DND-41 (cell line): ENCODE data around the gene STOML3.

Experiments used
- ATAC-seq: fragments of 200-7000 bp; cut with Tn5 transposase; 3 replicates; pipeline ENCODE4 v1.9.1; 2021; ENCODE audit warnings: low read depth; ENCODE audit not compliant: insufficient read depth
- DNase-seq: peaks from one replicate; pipeline ENCODE4 v3.0.0-alpha.2; 2020
- H2AFZ ChIP-seq: 2 replicates; pipeline ENCODE4 v1.6.0; 2012; ENCODE audit warnings: low read depth, low read length
- H3K27ac ChIP-seq: 2 replicates; pipeline ENCODE4 v1.5.1; 2012; ENCODE audit warnings: low read length, inconsistent platforms
- H3K27me3 ChIP-seq: fragments of 200-600 bp; sonication (generic); 2 replicates; pipeline ENCODE4 v1.6.0; 2012; ENCODE audit warnings: low read length, mild to moderate bottlenecking, inconsistent platforms; ENCODE audit not compliant: insufficient read depth, poor library complexity
- H3K36me3 ChIP-seq: 2 replicates; pipeline ENCODE4 v1.5.1; 2012; ENCODE audit warnings: low read length, inconsistent platforms; ENCODE audit not compliant: insufficient read depth
- H3K4me1 ChIP-seq: 2 replicates; pipeline ENCODE4 v1.5.1; 2012; ENCODE audit warnings: mild to moderate bottlenecking, low read length; ENCODE audit not compliant: insufficient read depth
- H3K4me2 ChIP-seq: 2 replicates; pipeline ENCODE4 v1.6.0; 2012; ENCODE audit warnings: mild to moderate bottlenecking, moderate library complexity, low read length, inconsistent platforms; ENCODE audit not compliant: insufficient read depth
- H3K4me3 ChIP-seq, 2 experiments: fragments of 200-600 bp in 1 of 2; shearing (Covaris generic) in 1 of 2; 2 replicates each; pipeline ENCODE4 v1.5.1; 2012 to 2016; ENCODE audit warnings: inconsistent platforms in 2 of 2, low read length in 2 of 2, mild to moderate bottlenecking in 2 of 2, low read depth in 1 of 2, moderate library complexity in 1 of 2
- H3K79me2 ChIP-seq: 2 replicates; pipeline ENCODE4 v1.6.0; 2012; ENCODE audit warnings: low read length, inconsistent platforms; ENCODE audit not compliant: insufficient read depth
- H3K9ac ChIP-seq: 2 replicates; pipeline ENCODE4 v1.6.0; 2012; ENCODE audit warnings: low read depth, mild to moderate bottlenecking, inconsistent platforms, low read length, moderate library complexity
- H3K9me3 ChIP-seq: 2 replicates; pipeline ENCODE4 v1.5.1; 2012; ENCODE audit warnings: low read length, moderate library complexity, mild to moderate bottlenecking, inconsistent platforms; ENCODE audit not compliant: insufficient read depth, severe bottlenecking
- H4K20me1 ChIP-seq: 2 replicates; pipeline ENCODE4 v1.6.0; 2012; ENCODE audit warnings: low read length; ENCODE audit not compliant: insufficient read depth
- EZH2 ChIP-seq: IDR thresholded peaks from 3 replicates; pipeline ENCODE4 v1.6.1; 2012; ENCODE audit warnings: borderline replicate concordance, low read depth, mild to moderate bottlenecking, moderate library complexity, low read length, inconsistent platforms; ENCODE audit not compliant: severe bottlenecking
- TF ChIP-seq, protein P1 (sequence below): IDR thresholded peaks from 2 replicates; pipeline ENCODE4 v1.5.1; 2012; ENCODE audit warnings: borderline replicate concordance, low read length, moderate library complexity, mild to moderate bottlenecking; ENCODE audit not compliant: poor library complexity, severe bottlenecking; ENCODE audit errors: extremely low read depth

STOML3 gene

DNA sequence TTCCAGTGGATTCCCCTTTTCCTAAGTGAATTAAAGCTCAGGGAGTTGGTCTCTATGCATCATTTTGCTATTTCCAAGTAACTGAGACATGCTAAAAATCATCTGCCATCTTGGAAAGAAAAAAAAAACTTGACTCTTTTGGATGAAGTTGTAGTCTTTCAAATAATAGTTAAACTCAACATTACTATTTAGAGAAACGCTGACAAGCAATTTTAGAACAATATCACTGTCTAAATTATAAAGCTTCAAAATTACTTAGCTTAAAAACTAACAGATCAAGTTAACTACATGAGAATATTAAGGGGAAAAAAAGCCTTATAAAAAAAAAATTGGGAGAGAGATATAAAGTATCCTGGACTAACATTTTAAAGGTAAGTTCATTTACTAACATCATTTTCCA lies 68.5 kb downstream of the STOML3 start:
- Histone ChIP-seq H3K27me3 (no peaks in the 10 kb centered on the region), H4K20me1 (no peaks in the 10 kb centered on the region), H3K79me2 (no peaks in the 10 kb centered on the region), H3K9me3 (no peaks in the 10 kb centered on the region), H2AFZ (no peak overlapping the region), H3K36me3 (no peaks in the 10 kb centered on the region), H3K4me1 (peaks cover 6% of the 10 kb centered on the region; the same call in 1 of the 2 replicates), H3K9ac (no peak overlapping the region), H3K27ac (no peak overlapping the region), H3K4me3 (no peak overlapping the region), H3K4me2 (no peak overlapping the region)
- no peak for TF ChIP-seq EZH2
- TF ChIP-seq, protein P1, sequence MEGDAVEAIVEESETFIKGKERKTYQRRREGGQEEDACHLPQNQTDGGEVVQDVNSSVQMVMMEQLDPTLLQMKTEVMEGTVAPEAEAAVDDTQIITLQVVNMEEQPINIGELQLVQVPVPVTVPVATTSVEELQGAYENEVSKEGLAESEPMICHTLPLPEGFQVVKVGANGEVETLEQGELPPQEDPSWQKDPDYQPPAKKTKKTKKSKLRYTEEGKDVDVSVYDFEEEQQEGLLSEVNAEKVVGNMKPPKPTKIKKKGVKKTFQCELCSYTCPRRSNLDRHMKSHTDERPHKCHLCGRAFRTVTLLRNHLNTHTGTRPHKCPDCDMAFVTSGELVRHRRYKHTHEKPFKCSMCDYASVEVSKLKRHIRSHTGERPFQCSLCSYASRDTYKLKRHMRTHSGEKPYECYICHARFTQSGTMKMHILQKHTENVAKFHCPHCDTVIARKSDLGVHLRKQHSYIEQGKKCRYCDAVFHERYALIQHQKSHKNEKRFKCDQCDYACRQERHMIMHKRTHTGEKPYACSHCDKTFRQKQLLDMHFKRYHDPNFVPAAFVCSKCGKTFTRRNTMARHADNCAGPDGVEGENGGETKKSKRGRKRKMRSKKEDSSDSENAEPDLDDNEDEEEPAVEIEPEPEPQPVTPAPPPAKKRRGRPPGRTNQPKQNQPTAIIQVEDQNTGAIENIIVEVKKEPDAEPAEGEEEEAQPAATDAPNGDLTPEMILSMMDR, result no peak
- no peak for DNase-seq
- ATAC-seq, result no peak

DNA sequence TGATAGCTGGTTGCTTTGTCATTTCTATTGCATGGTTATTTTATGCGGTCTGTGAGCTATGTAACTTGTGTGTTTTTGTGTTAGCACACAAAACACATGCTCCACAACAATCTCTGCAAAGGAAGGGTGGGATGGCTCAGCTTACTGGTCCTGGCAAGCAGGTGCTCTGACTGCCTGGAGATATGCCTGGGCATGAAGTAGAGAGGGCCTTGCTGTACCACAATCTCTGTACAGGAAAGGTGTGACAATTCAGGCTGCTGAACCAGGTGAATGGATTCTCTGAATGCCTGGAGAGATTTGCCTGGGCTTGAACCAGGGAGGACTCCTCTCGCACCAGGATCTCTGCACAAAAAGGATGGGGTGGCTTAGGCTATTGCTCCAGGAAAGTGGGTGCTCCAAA lies 69.5 kb downstream of the STOML3 start:
- ATAC-seq, result no peak
- H3K27me3 ChIP-seq, result no peaks in the 10 kb centered on the region
- no peak overlapping the region for H2AFZ ChIP-seq

More for the DNA sequence above, 69.5 kb downstream of the STOML3 start:
- DNase-seq, result no peak
- no peaks in the 10 kb centered on the region for H3K9me3 ChIP-seq
- H3K9ac ChIP-seq, result no peak overlapping the region
- TF ChIP-seq EZH2, result no peak
- TF ChIP-seq, protein P1, result no peak
- H3K27ac ChIP-seq, result no peak overlapping the region
- no peaks in the 10 kb centered on the region for H4K20me1 ChIP-seq
- H3K4me3 ChIP-seq, result no peak overlapping the region
- H3K36me3 ChIP-seq, result no peaks in the 10 kb centered on the region
- H3K4me2 ChIP-seq, result no peak overlapping the region
- peaks cover 6% of the 10 kb centered on the region; the same call in 1 of the 2 replicates for H3K4me1 ChIP-seq
- H3K79me2 ChIP-seq, result no peaks in the 10 kb centered on the region
